Endothelial cell of umbilical vein (primary cell): Measurements from ENCODE around the gene RXFP1. TPM values are rescaled to one million over a fixed set of nuclear protein-coding genes. Genes with fewer than 3 reads are reported as not detected.

ENCODE experiments used
- BruUV-seq: library from RNA; stranded (reverse); fragments of 400-500 nt; replicated peaks from 2 replicates; lab custom pipeline; 2021; lab: Mats Ljungman, UMichigan
- CTCF ChIA-PET: fragments of 300-600, 350-600 bp; sonication (Branson Sonifier 250); formaldehyde crosslinking; loops from one replicate; lab custom pipeline; 2021; ENCODE audit warnings: antibody characterized with exemption, inconsistent platforms; lab: Charles Lee
- POLR2A ChIA-PET: fragments of 300-600, 350-600 bp; sonication (Branson Sonifier 250); formaldehyde crosslinking; loops from one replicate; lab custom pipeline; 2021; ENCODE audit warnings: antibody characterized with exemption, inconsistent platforms; lab: Charles Lee
- DNase-seq: peaks from one replicate; pipeline ENCODE4 v3.0.0-alpha.2; 2011; ENCODE audit warnings: low read depth, low spot score
- FAIRE-seq: peaks from 2 replicates; lab custom pipeline; 2011; peaks lifted over from hg19 to GRCh38; lab: Jason Lieb, UNC
- H2AFZ ChIP-seq: 2 replicates; pipeline ENCODE4 v1.6.0; 2012; ENCODE audit warnings: low read depth, low read length, control low read depth, inconsistent platforms
- H3K27ac ChIP-seq: 2 replicates; pipeline ENCODE4 v1.5.1; 2011; ENCODE audit warnings: low read depth, mild to moderate bottlenecking, control low read depth, low read length, moderate library complexity; ENCODE audit not compliant: insufficient read depth
- H3K27me3 ChIP-seq, 2 experiments: 2 replicates each; pipeline versions ENCODE4 v1.6.0 to v1.6.1; 2011; ENCODE audit warnings: low read length in 2 of 2, mixed read lengths in 1 of 2; ENCODE audit not compliant: control insufficient read depth in 2 of 2, insufficient read depth in 2 of 2
- H3K36me3 ChIP-seq, 2 experiments: 2 replicates in 1 of 2; 3 replicates in 1 of 2; pipeline ENCODE4 v1.5.1; 2011; ENCODE audit warnings: low read length in 2 of 2, mild to moderate bottlenecking in 1 of 2, moderate library complexity in 1 of 2; ENCODE audit not compliant: control insufficient read depth in 2 of 2, insufficient read depth in 2 of 2; ENCODE audit errors: extremely low read depth in 1 of 2
- H3K4me1 ChIP-seq: 3 replicates; pipeline ENCODE4 v1.5.1; 2011; ENCODE audit warnings: mild to moderate bottlenecking, low read length; ENCODE audit not compliant: control insufficient read depth, insufficient read depth; ENCODE audit errors: extremely low read depth
- H3K4me2 ChIP-seq: 2 replicates; pipeline ENCODE4 v1.6.1; 2011; ENCODE audit warnings: low read length, control low read depth, mixed read lengths; ENCODE audit not compliant: insufficient read depth
- H3K4me3 ChIP-seq, 3 experiments: fragments of 200-600 bp in 1 of 3; sonication (generic), shearing (Covaris generic) in 1 of 3; replicated peaks in 1 of 3; 2 replicates each; pipeline ENCODE4 v1.5.1; 2011 to 2016; ENCODE audit warnings: control low read depth in 3 of 3, low read length in 3 of 3, mild to moderate bottlenecking in 2 of 3, inconsistent platforms in 1 of 3, low read depth in 1 of 3, moderate library complexity in 1 of 3; ENCODE audit not compliant: insufficient read depth in 1 of 3
- H3K79me2 ChIP-seq: 2 replicates; pipeline ENCODE4 v1.6.0; 2012; ENCODE audit warnings: low read length, inconsistent platforms; ENCODE audit not compliant: control insufficient read depth, insufficient read depth
- H3K9ac ChIP-seq: replicated peaks from 2 replicates; pipeline ENCODE3; 2011; ENCODE audit warnings: low read length, control low read depth; ENCODE audit not compliant: insufficient read depth; ENCODE audit errors: extremely low read depth
- H3K9me1 ChIP-seq: replicated peaks from 3 replicates; pipeline ENCODE4 v1.6.0; 2011; ENCODE audit warnings: mild to moderate bottlenecking, low read length; ENCODE audit not compliant: control insufficient read depth, insufficient read depth; ENCODE audit errors: extremely low read depth
- H3K9me3 ChIP-seq: replicated peaks from 2 replicates; pipeline ENCODE4 v1.5.1; 2012; ENCODE audit warnings: low read length, inconsistent platforms; ENCODE audit not compliant: control insufficient read depth, insufficient read depth
- H4K20me1 ChIP-seq: replicated peaks from 2 replicates; pipeline ENCODE3; 2011; ENCODE audit warnings: mild to moderate bottlenecking, low read length; ENCODE audit not compliant: control insufficient read depth, insufficient read depth; ENCODE audit errors: extremely low read depth
- CTCF ChIP-seq, 2 donors: IDR thresholded peaks; 1 replicate in 1 of 2; 2 replicates in 1 of 2; pipeline ENCODE4 v1.5.1; 2011; ENCODE audit warnings: low read length in 2 of 2, mild to moderate bottlenecking in 2 of 2, moderate library complexity in 2 of 2, control low read depth in 1 of 2, inconsistent platforms in 1 of 2, low read depth in 1 of 2; ENCODE audit not compliant: insufficient read depth in 1 of 2; ENCODE audit errors: extremely low read depth in 1 of 2
- EZH2 ChIP-seq: IDR thresholded peaks from 2 replicates; pipeline ENCODE4 v1.6.1; 2012; ENCODE audit warnings: borderline replicate concordance, low read depth, mild to moderate bottlenecking, moderate library complexity, low read length, inconsistent platforms; ENCODE audit not compliant: severe bottlenecking
- FOS ChIP-seq: IDR thresholded peaks from 2 replicates; pipeline ENCODE4 v1.6.1; 2011; ENCODE audit warnings: mild to moderate bottlenecking, low read length, moderate library complexity, borderline replicate concordance; ENCODE audit not compliant: insufficient read depth
- GATA2 ChIP-seq: IDR thresholded peaks from 2 replicates; pipeline ENCODE4 v1.7.0; 2011; ENCODE audit warnings: low read depth, mild to moderate bottlenecking, moderate library complexity, mixed read lengths, low read length; ENCODE audit not compliant: insufficient read length, insufficient read depth
- JUN ChIP-seq: IDR thresholded peaks from 2 replicates; pipeline ENCODE4 v1.6.1; 2011; ENCODE audit warnings: borderline replicate concordance, low read depth; ENCODE audit not compliant: insufficient read length, insufficient read depth
- MAX ChIP-seq: IDR thresholded peaks from 2 replicates; pipeline ENCODE4 v1.6.1; 2011; ENCODE audit not compliant: insufficient read depth, insufficient read length
- MYC ChIP-seq: IDR thresholded peaks from one replicate; pipeline ENCODE4 v1.6.1; 2011; ENCODE audit warnings: mild to moderate bottlenecking, low read depth, low read length
- POLR2A ChIP-seq: IDR thresholded peaks from 2 replicates; pipeline ENCODE4 v1.6.1; 2012; ENCODE audit warnings: low read depth, mild to moderate bottlenecking, control low read depth, low read length
- POLR2AphosphoS5 ChIP-seq: IDR thresholded peaks from 2 replicates; pipeline ENCODE4 v1.6.1; 2012; ENCODE audit warnings: low read depth, mild to moderate bottlenecking, control low read depth, low read length, moderate library complexity; ENCODE audit not compliant: insufficient read depth
- dilution Hi-C: fragments of 300-500 bp; cut with MboI; formaldehyde crosslinking; loops from one replicate; pipeline ENCODE4 v1.15.0; 2019; ENCODE audit warnings: low sequenced_read_pairs; ENCODE audit not compliant: extremely low pct_ligation_motif_present
- intact Hi-C: fragments of 100-400 bp; cut with micrococcal nuclease; formaldehyde crosslinking; loops from one replicate; pipeline ENCODE4 v1.10.0; 2022
- polyA plus RNA-seq, 4 experiments: library from polyadenylated mRNA; depleted of rRNA in 3 of 4; stranded (reverse) in 3 of 4; unstranded in 1 of 4; fragments of >200 nt; gene quantifications; 2 replicates each; pipeline versions ENCODE4 v1.2.1 to v1.2.3, GENCODE V29; 2011 to 2012; ENCODE audit warnings: missing spikeins in 1 of 4
- total RNA-seq: library from RNA; stranded (reverse); gene quantifications from 2 replicates; pipeline ENCODE4 v1.2.3, GENCODE V29; 2021

Gene RXFP1
- total and polyA plus RNA-seq, 2 donors (not counting 3 experiments of a cell fraction or from before 2014, with no cell fraction given), result not detected

- Histone ChIP-seq H3K79me2 (no peaks in the 10 kb centered on the region), H4K20me1 (no peaks in the 10 kb centered on the region), H2AFZ (no peak overlapping the region), H3K9me3 (no peaks in the 10 kb centered on the region), H3K36me3 (no peaks in the 10 kb centered on the region), H3K4me2 (no peak overlapping the region), H3K9me1 (no peaks in the 10 kb centered on the region), H3K27me3 (no peaks in the 10 kb centered on the region), H3K27ac (no peak overlapping the region), H3K4me3 (no peak overlapping the region), H3K9ac (no peak overlapping the region), H3K4me1 (no peaks in the 10 kb centered on the region)
- CTCF ChIA-PET, result no interaction called here
- dilution Hi-C loops, result no loop called here
- POLR2A ChIA-PET, result no interaction called here
- BruUV-seq, result no TSS peak
- intact Hi-C loops, result no loop called here
- FAIRE-seq (no peak), DNase-seq (no peak)
- TF ChIP-seq CTCF (IDR thresholded peaks at IDR 0.05; ENCODE audit: extremely low read depth in 1 of 2, insufficient read depth in 1 of 2, low read depth in 1 of 2, low read length in 2 of 2) (no peak), JUN (no peak), POLR2A (no peak), GATA2 (no peak), MAX (no peak), FOS (no peak), POLR2AphosphoS5 (no peak), EZH2 (no peak), MYC (no peak)
Observed at GRCh38 chr4:158613046-158613445, 91.4 kb downstream of the RXFP1 start.
